PFSK-1 (cell line): ENCODE measurements around the gene SCMH1.

ENCODE experiments used
- FOXP2 ChIP-seq: optimal IDR thresholded peaks from 2 replicates; pipeline ENCODE3; 2011; ENCODE audit warnings: borderline replicate concordance, control low read depth, inconsistent platforms; ENCODE audit not compliant: insufficient read depth; ENCODE audit errors: extremely low read length, extremely low read depth
- POLR2AphosphoS5 ChIP-seq: IDR thresholded peaks from 2 replicates; pipeline ENCODE4 v1.6.1; 2012; ENCODE audit warnings: low read depth, mild to moderate bottlenecking, control low read depth, low read length, moderate library complexity
- SIN3A ChIP-seq: IDR thresholded peaks from 2 replicates; pipeline ENCODE4 v1.6.1; 2012; ENCODE audit warnings: mild to moderate bottlenecking, low read length, moderate library complexity, borderline replicate concordance; ENCODE audit not compliant: insufficient read depth
- TAF1 ChIP-seq: IDR thresholded peaks from 2 replicates; pipeline ENCODE4 v1.6.1; 2012; ENCODE audit warnings: low read length, control low read depth, borderline replicate concordance; ENCODE audit not compliant: insufficient read depth
- TF ChIP-seq, protein P1 (sequence below), 2 experiments: IDR thresholded peaks; 2 replicates each; pipeline versions ENCODE4 v1.6.1 to v1.8.0; 2011 to 2012; ENCODE audit warnings: low read depth in 2 of 2, low read length in 2 of 2, control low read depth in 1 of 2, inconsistent platforms in 1 of 2, mild to moderate bottlenecking in 1 of 2, moderate library complexity in 1 of 2; ENCODE audit not compliant: insufficient read depth in 1 of 2

Gene SCMH1

DNA sequence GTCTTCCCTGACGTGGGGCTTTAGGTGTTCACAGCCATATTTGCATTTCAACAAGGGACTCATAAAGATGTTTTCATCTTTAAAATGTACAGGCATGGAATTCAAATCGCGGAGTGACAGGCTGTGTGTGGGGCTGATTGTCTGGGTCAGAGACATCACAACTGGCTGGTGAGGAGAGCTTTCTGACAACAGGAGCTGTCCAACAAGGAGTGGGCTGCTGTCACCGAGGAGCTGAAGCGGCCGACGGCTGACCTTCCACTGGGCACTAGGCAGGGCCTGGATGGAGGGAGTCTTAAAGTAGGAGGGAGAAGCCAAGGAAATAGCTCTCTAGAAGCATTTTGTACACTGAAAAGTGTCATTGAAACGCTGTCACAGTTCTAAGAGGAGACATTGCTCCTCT lies 30.5 kb upstream of the SCMH1 start:
- TF ChIP-seq POLR2AphosphoS5 (no peak), SIN3A (no peak), TAF1 (no peak), FOXP2 (no peak)
- TF ChIP-seq, protein P1, sequence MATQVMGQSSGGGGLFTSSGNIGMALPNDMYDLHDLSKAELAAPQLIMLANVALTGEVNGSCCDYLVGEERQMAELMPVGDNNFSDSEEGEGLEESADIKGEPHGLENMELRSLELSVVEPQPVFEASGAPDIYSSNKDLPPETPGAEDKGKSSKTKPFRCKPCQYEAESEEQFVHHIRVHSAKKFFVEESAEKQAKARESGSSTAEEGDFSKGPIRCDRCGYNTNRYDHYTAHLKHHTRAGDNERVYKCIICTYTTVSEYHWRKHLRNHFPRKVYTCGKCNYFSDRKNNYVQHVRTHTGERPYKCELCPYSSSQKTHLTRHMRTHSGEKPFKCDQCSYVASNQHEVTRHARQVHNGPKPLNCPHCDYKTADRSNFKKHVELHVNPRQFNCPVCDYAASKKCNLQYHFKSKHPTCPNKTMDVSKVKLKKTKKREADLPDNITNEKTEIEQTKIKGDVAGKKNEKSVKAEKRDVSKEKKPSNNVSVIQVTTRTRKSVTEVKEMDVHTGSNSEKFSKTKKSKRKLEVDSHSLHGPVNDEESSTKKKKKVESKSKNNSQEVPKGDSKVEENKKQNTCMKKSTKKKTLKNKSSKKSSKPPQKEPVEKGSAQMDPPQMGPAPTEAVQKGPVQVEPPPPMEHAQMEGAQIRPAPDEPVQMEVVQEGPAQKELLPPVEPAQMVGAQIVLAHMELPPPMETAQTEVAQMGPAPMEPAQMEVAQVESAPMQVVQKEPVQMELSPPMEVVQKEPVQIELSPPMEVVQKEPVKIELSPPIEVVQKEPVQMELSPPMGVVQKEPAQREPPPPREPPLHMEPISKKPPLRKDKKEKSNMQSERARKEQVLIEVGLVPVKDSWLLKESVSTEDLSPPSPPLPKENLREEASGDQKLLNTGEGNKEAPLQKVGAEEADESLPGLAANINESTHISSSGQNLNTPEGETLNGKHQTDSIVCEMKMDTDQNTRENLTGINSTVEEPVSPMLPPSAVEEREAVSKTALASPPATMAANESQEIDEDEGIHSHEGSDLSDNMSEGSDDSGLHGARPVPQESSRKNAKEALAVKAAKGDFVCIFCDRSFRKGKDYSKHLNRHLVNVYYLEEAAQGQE (IDR thresholded peaks at IDR 0.05; ENCODE audit: insufficient read depth in 1 of 2, low read depth in 2 of 2, low read length in 2 of 2) = peak; percentile 70 to 77; a peak in 3 of 4 replicates

DNA sequence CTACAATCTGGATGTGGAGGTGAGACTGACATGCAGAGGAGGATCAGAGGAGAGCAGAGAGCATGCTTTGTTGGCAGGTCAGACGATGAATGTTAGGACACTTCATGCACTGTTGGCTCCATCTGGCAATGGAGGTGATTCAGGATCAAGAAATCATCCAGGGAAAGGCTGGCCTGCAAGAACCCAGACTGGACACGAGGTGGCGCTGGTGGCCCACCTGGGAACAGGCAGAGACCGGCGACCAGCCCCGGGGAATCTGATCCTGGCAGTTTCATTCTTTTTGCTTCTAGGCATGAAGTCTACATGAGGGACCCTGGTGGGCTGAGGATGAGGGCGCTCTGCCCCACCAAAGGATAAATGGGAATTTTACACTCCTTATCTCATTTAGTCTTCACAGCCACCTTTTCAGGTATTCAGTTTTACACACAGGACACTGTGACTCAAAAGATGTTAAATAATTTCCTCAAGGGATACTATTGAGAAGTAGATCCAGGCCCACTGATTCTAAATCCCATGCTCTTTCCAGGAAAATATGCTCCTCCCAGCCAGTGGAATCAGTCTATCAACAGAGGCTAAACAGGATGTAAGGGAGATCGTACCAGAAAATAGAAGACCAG lies 26.2 kb upstream of the SCMH1 start:
- no peak for TF ChIP-seq TAF1
- no peak for TF ChIP-seq POLR2AphosphoS5
- no peak for TF ChIP-seq FOXP2
- TF ChIP-seq SIN3A = no peak
- TF ChIP-seq, protein P1 (IDR thresholded peaks at IDR 0.05; ENCODE audit: insufficient read depth in 1 of 2, low read depth in 2 of 2, low read length in 2 of 2) = no peak

DNA sequence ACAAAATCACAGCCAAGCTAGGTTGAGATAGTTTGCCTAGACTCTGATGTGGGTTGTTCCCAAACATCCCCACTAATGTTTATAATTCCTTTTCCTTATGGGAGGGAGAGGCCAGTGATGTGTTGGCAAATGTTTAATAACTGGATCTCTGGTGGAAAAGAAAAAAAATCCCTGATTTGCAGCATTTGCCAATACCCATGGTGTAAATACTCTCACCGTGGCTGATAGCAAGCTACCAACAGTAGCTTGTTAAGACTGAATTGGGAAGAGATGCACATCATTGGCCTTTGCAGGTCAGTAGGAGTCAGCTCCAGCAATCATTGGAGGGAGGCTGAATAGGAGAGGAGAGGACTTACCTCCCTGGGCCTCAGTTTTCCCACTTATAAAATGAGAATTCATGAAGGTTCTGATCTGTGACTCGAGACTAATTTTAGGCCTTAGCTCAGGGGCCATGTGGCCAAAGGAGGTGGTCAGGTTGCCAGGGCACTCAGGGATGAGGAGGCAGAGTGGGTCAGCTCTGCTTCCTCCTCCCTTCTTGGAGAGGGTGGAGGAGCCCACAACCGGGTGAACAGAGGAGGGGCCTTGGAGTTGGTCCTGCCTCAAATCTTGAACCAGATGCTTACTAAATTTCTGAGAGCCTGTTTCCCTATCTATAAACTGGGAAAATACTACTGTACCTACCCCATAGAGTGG lies 20.0 kb upstream of the SCMH1 start:
- no peak for TF ChIP-seq SIN3A
- TF ChIP-seq, protein P1 (IDR thresholded peaks at IDR 0.05; ENCODE audit: insufficient read depth in 1 of 2, low read depth in 2 of 2, low read length in 2 of 2) = no peak
- no peak for TF ChIP-seq FOXP2
- no peak for TF ChIP-seq TAF1
- TF ChIP-seq POLR2AphosphoS5 = no peak

DNA sequence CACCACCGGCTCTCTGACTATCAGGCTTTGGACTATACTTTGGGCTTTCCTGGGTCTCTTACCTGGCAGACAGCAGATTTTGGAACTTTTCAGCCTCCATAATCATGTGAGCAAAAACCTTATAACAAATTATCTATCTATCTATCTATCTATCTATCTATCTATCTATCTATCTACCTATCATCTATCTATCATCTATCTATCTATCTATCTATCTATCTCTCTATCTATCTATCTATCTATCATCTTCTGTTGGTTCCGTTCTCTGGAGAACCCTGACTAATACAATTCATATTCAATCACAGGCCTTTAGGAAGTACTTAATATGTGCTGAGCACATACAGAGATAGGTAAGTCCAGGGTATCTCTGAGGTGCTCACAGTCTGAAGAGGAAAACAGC lies 18.7 kb upstream of the SCMH1 start:
- TF ChIP-seq POLR2AphosphoS5 = no peak
- no peak for TF ChIP-seq TAF1
- TF ChIP-seq SIN3A = no peak
- no peak for TF ChIP-seq FOXP2
- TF ChIP-seq, protein P1 (IDR thresholded peaks at IDR 0.05; ENCODE audit: insufficient read depth in 1 of 2, low read depth in 2 of 2, low read length in 2 of 2) = no peak
